Endothelial cell of umbilical vein (primary cell): ENCODE measurements around the gene SNAPC2. TPM values are rescaled to one million over a fixed set of nuclear protein-coding genes. Genes with fewer than 3 reads are reported as not detected.

ENCODE experiments used
- BruUV-seq: library from RNA; stranded (reverse); fragments of 400-500 nt; replicated peaks from 2 replicates; lab custom pipeline; 2021; lab: Mats Ljungman, UMichigan
- CTCF ChIA-PET: fragments of 300-600, 350-600 bp; sonication (Branson Sonifier 250); formaldehyde crosslinking; loops from one replicate; lab custom pipeline; 2021; ENCODE audit warnings: antibody characterized with exemption, inconsistent platforms; lab: Charles Lee
- POLR2A ChIA-PET: fragments of 300-600, 350-600 bp; sonication (Branson Sonifier 250); formaldehyde crosslinking; loops from one replicate; lab custom pipeline; 2021; ENCODE audit warnings: antibody characterized with exemption, inconsistent platforms; lab: Charles Lee
- DNase-seq: peaks from one replicate; pipeline ENCODE4 v3.0.0-alpha.2; 2011; ENCODE audit warnings: low read depth, low spot score
- FAIRE-seq: peaks from 2 replicates; lab custom pipeline; 2011; peaks lifted over from hg19 to GRCh38; lab: Jason Lieb, UNC
- H2AFZ ChIP-seq: 2 replicates; pipeline ENCODE4 v1.6.0; 2012; ENCODE audit warnings: low read depth, low read length, control low read depth, inconsistent platforms
- H3K27ac ChIP-seq: 2 replicates; pipeline ENCODE4 v1.5.1; 2011; ENCODE audit warnings: low read depth, mild to moderate bottlenecking, control low read depth, low read length, moderate library complexity; ENCODE audit not compliant: insufficient read depth
- H3K27me3 ChIP-seq, 2 experiments: 2 replicates each; pipeline versions ENCODE4 v1.6.0 to v1.6.1; 2011; ENCODE audit warnings: low read length in 2 of 2, mixed read lengths in 1 of 2; ENCODE audit not compliant: control insufficient read depth in 2 of 2, insufficient read depth in 2 of 2
- H3K36me3 ChIP-seq, 2 experiments: 2 replicates in 1 of 2; 3 replicates in 1 of 2; pipeline ENCODE4 v1.5.1; 2011; ENCODE audit warnings: low read length in 2 of 2, mild to moderate bottlenecking in 1 of 2, moderate library complexity in 1 of 2; ENCODE audit not compliant: control insufficient read depth in 2 of 2, insufficient read depth in 2 of 2; ENCODE audit errors: extremely low read depth in 1 of 2
- H3K4me1 ChIP-seq: 3 replicates; pipeline ENCODE4 v1.5.1; 2011; ENCODE audit warnings: mild to moderate bottlenecking, low read length; ENCODE audit not compliant: control insufficient read depth, insufficient read depth; ENCODE audit errors: extremely low read depth
- H3K4me2 ChIP-seq: 2 replicates; pipeline ENCODE4 v1.6.1; 2011; ENCODE audit warnings: low read length, control low read depth, mixed read lengths; ENCODE audit not compliant: insufficient read depth
- H3K4me3 ChIP-seq, 3 experiments: fragments of 200-600 bp in 1 of 3; sonication (generic), shearing (Covaris generic) in 1 of 3; replicated peaks in 1 of 3; 2 replicates each; pipeline ENCODE4 v1.5.1; 2011 to 2016; ENCODE audit warnings: control low read depth in 3 of 3, low read length in 3 of 3, mild to moderate bottlenecking in 2 of 3, inconsistent platforms in 1 of 3, low read depth in 1 of 3, moderate library complexity in 1 of 3; ENCODE audit not compliant: insufficient read depth in 1 of 3
- H3K79me2 ChIP-seq: 2 replicates; pipeline ENCODE4 v1.6.0; 2012; ENCODE audit warnings: low read length, inconsistent platforms; ENCODE audit not compliant: control insufficient read depth, insufficient read depth
- H3K9ac ChIP-seq: replicated peaks from 2 replicates; pipeline ENCODE3; 2011; ENCODE audit warnings: low read length, control low read depth; ENCODE audit not compliant: insufficient read depth; ENCODE audit errors: extremely low read depth
- H3K9me1 ChIP-seq: replicated peaks from 3 replicates; pipeline ENCODE4 v1.6.0; 2011; ENCODE audit warnings: mild to moderate bottlenecking, low read length; ENCODE audit not compliant: control insufficient read depth, insufficient read depth; ENCODE audit errors: extremely low read depth
- H3K9me3 ChIP-seq: replicated peaks from 2 replicates; pipeline ENCODE4 v1.5.1; 2012; ENCODE audit warnings: low read length, inconsistent platforms; ENCODE audit not compliant: control insufficient read depth, insufficient read depth
- H4K20me1 ChIP-seq: replicated peaks from 2 replicates; pipeline ENCODE3; 2011; ENCODE audit warnings: mild to moderate bottlenecking, low read length; ENCODE audit not compliant: control insufficient read depth, insufficient read depth; ENCODE audit errors: extremely low read depth
- EZH2 ChIP-seq: IDR thresholded peaks from 2 replicates; pipeline ENCODE4 v1.6.1; 2012; ENCODE audit warnings: borderline replicate concordance, low read depth, mild to moderate bottlenecking, moderate library complexity, low read length, inconsistent platforms; ENCODE audit not compliant: severe bottlenecking
- FOS ChIP-seq: IDR thresholded peaks from 2 replicates; pipeline ENCODE4 v1.6.1; 2011; ENCODE audit warnings: mild to moderate bottlenecking, low read length, moderate library complexity, borderline replicate concordance; ENCODE audit not compliant: insufficient read depth
- GATA2 ChIP-seq: IDR thresholded peaks from 2 replicates; pipeline ENCODE4 v1.7.0; 2011; ENCODE audit warnings: low read depth, mild to moderate bottlenecking, moderate library complexity, mixed read lengths, low read length; ENCODE audit not compliant: insufficient read length, insufficient read depth
- JUN ChIP-seq: IDR thresholded peaks from 2 replicates; pipeline ENCODE4 v1.6.1; 2011; ENCODE audit warnings: borderline replicate concordance, low read depth; ENCODE audit not compliant: insufficient read length, insufficient read depth
- MYC ChIP-seq: IDR thresholded peaks from one replicate; pipeline ENCODE4 v1.6.1; 2011; ENCODE audit warnings: mild to moderate bottlenecking, low read depth, low read length
- POLR2A ChIP-seq: IDR thresholded peaks from 2 replicates; pipeline ENCODE4 v1.6.1; 2012; ENCODE audit warnings: low read depth, mild to moderate bottlenecking, control low read depth, low read length
- POLR2AphosphoS5 ChIP-seq: IDR thresholded peaks from 2 replicates; pipeline ENCODE4 v1.6.1; 2012; ENCODE audit warnings: low read depth, mild to moderate bottlenecking, control low read depth, low read length, moderate library complexity; ENCODE audit not compliant: insufficient read depth
- dilution Hi-C: fragments of 300-500 bp; cut with MboI; formaldehyde crosslinking; loops from one replicate; pipeline ENCODE4 v1.15.0; 2019; ENCODE audit warnings: low sequenced_read_pairs; ENCODE audit not compliant: extremely low pct_ligation_motif_present
- intact Hi-C: fragments of 100-400 bp; cut with micrococcal nuclease; formaldehyde crosslinking; loops from one replicate; pipeline ENCODE4 v1.10.0; 2022
- polyA plus RNA-seq, 4 experiments: library from polyadenylated mRNA; depleted of rRNA in 3 of 4; stranded (reverse) in 3 of 4; unstranded in 1 of 4; fragments of >200 nt; gene quantifications; 2 replicates each; pipeline versions ENCODE4 v1.2.1 to v1.2.3, GENCODE V29; 2011 to 2012; ENCODE audit warnings: missing spikeins in 1 of 4
- total RNA-seq: library from RNA; stranded (reverse); gene quantifications from 2 replicates; pipeline ENCODE4 v1.2.3, GENCODE V29; 2021
- TF ChIP-seq, protein P1 (sequence below), 2 donors: IDR thresholded peaks; 1 replicate in 1 of 2; 2 replicates in 1 of 2; pipeline ENCODE4 v1.5.1; 2011; ENCODE audit warnings: low read length in 2 of 2, mild to moderate bottlenecking in 2 of 2, moderate library complexity in 2 of 2, control low read depth in 1 of 2, inconsistent platforms in 1 of 2, low read depth in 1 of 2; ENCODE audit not compliant: insufficient read depth in 1 of 2; ENCODE audit errors: extremely low read depth in 1 of 2
- TF ChIP-seq, protein P2 (sequence below): IDR thresholded peaks from 2 replicates; pipeline ENCODE4 v1.6.1; 2011; ENCODE audit not compliant: insufficient read depth, insufficient read length

SNAPC2 gene
- total and polyA plus RNA-seq, 2 donors (not counting 3 experiments of a cell fraction or from before 2014, with no cell fraction given) = 23.7 to 25.8 TPM

DNA sequence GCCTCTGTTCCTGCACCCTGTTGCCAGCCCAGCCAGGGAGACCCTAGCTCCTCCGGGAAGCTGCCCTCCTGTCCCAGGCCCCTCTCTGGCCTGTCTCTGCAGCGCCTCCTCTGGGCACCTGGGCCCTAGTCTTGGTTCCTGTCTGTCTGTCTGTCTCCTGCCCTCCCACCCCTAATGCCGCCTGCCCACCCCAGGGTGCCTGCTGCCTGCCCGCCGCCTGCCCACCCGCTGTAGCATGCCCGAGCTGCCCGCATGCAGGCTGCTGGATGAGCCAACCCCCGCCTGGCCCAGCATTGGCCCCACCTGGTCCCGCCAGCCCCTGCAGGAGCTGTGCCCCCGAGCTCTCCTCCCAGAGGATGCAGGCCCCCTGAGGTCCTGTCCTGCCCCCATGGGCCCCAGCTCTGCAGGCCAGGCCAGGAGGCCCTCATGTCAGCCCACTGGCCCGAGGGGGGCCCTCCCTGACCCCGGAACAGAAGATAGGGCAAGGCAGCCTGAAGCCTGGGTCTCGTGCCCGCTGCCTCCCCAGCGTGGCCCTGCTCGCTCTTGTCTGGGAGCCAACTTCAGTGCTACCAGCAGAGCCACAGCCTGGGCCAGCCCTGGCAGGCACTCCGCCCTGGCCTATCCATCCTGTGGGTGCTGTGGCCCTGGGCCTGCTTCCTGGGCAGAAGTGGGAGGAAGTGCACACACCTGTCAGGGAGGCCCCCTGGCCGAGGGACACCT is 11.2 kb upstream of the SNAPC2 start:
- Histone ChIP-seq H3K4me1 (peaks cover 8% of the 10 kb centered on the region), H3K36me3 (peaks cover 0 to 23% of the 10 kb centered on the region in 2 experiments), H3K27me3 (no peaks in the 10 kb centered on the region), H3K4me2 (no peak overlapping the region), H3K9me3 (no peaks in the 10 kb centered on the region), H3K4me3 (no peak overlapping the region), H3K9me1 (no peaks in the 10 kb centered on the region), H3K27ac (no peak overlapping the region), H2AFZ (no peak overlapping the region), H3K79me2 (peaks cover 28% of the 10 kb centered on the region), H3K9ac (no peak overlapping the region), H4K20me1 (no peaks in the 10 kb centered on the region)
- no TSS peak for BruUV-seq
- TF ChIP-seq POLR2A = no peak
- TF ChIP-seq FOS = no peak
- TF ChIP-seq EZH2 = no peak
- TF ChIP-seq, protein P1, sequence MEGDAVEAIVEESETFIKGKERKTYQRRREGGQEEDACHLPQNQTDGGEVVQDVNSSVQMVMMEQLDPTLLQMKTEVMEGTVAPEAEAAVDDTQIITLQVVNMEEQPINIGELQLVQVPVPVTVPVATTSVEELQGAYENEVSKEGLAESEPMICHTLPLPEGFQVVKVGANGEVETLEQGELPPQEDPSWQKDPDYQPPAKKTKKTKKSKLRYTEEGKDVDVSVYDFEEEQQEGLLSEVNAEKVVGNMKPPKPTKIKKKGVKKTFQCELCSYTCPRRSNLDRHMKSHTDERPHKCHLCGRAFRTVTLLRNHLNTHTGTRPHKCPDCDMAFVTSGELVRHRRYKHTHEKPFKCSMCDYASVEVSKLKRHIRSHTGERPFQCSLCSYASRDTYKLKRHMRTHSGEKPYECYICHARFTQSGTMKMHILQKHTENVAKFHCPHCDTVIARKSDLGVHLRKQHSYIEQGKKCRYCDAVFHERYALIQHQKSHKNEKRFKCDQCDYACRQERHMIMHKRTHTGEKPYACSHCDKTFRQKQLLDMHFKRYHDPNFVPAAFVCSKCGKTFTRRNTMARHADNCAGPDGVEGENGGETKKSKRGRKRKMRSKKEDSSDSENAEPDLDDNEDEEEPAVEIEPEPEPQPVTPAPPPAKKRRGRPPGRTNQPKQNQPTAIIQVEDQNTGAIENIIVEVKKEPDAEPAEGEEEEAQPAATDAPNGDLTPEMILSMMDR (IDR thresholded peaks at IDR 0.05; ENCODE audit: extremely low read depth in 1 of 2, insufficient read depth in 1 of 2, low read depth in 1 of 2, low read length in 2 of 2) = no peak
- no peak for TF ChIP-seq JUN
- TF ChIP-seq, protein P2, sequence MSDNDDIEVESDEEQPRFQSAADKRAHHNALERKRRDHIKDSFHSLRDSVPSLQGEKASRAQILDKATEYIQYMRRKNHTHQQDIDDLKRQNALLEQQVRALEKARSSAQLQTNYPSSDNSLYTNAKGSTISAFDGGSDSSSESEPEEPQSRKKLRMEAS = no peak
- TF ChIP-seq MYC = no peak
- no peak for TF ChIP-seq GATA2
- TF ChIP-seq POLR2AphosphoS5 = no peak
- ChIA-PET POLR2A (interaction anchor here (0.6 to 0.7 kb wide), 2 partner anchors 12 to 49 kb away, joined by 3 read pairs; no protein-coding TSS in a partner anchor), CTCF (no interaction called here)
- dilution Hi-C loops = no loop called here
- intact Hi-C loops = no loop called here
- FAIRE-seq (no peak), DNase-seq (no peak)
